ENCODE measurements around the gene DSTN. TPM values are rescaled to one million over a fixed set of nuclear protein-coding genes. Genes with fewer than 3 reads are reported as not detected.

DSTN gene
- total RNA-seq, 4 donors from 2014 or later, result 242 to 616 (median 360) TPM

- no peak for TF ChIP-seq POLR2A (IDR thresholded peaks at IDR 0.05)
- no peak for TF ChIP-seq CTCF (IDR thresholded peaks at IDR 0.05)
- no peak for DNase-seq
- intact Hi-C loops (cut with DNase I), result loop anchor here (5.0 to 10.0 kb wide), 2 partner anchors 74 to 366 kb away; no protein-coding TSS in a partner anchor
Measured at GRCh38 chr20:17538517-17539170, 31.2 kb upstream of the DSTN start.

GRCh38 chr20:17541596-17541995 is 28.3 kb upstream of the DSTN start:
- Histone ChIP-seq H3K27ac (peak overlapping the region in 2 of 4 donors; percentile 16 to 79), H3K4me1 (peaks cover 0 to 41% (median 14%) of the 10 kb centered on the region in 3 donors), H3K27me3 (no peaks in the 10 kb centered on the region), H3K9me3 (no peaks in the 10 kb centered on the region), H3K4me3 (no peak overlapping the region), H3K36me3 (no peaks in the 10 kb centered on the region)
- DNase-seq, result no peak
- WGBS, 2 donors, result 80 to 90% methylated on average over 3 of the region's 3 CpGs
- intact Hi-C loops (cut with DNase I), result no loop called here
- no peak for TF ChIP-seq CTCF (IDR thresholded peaks at IDR 0.05)
- no peak for TF ChIP-seq POLR2A (IDR thresholded peaks at IDR 0.05)

More at GRCh38 chr20:17538517-17539170, 31.2 kb upstream of the DSTN start:
- WGBS, 2 donors, result 28 to 34% methylated on average over 7 of the region's 7 CpGs
- H3K9me3 ChIP-seq, result no peaks in the 10 kb centered on the region
- no peaks in the 10 kb centered on the region for H3K27me3 ChIP-seq
- H3K27ac ChIP-seq, result peak overlapping the region in 1 of 4 donors; percentile 14
- H3K4me3 ChIP-seq, result no peak overlapping the region
- H3K36me3 ChIP-seq, result no peaks in the 10 kb centered on the region
- H3K4me1 ChIP-seq, result peaks cover 0 to 39% (median 14%) of the 10 kb centered on the region in 3 donors

GRCh38 chr20:17541996-17542395 is 27.9 kb upstream of the DSTN start:
- TF ChIP-seq CTCF (IDR thresholded peaks at IDR 0.05), result no peak
- no peak for TF ChIP-seq POLR2A (IDR thresholded peaks at IDR 0.05)
- Histone ChIP-seq H3K4me1 (peaks cover 0 to 37% (median 14%) of the 10 kb centered on the region in 3 donors), H3K27me3 (no peaks in the 10 kb centered on the region), H3K4me3 (no peak overlapping the region), H3K27ac (peak overlapping the region in 3 of 4 donors; percentile 16 to 79 (median 72)), H3K36me3 (no peaks in the 10 kb centered on the region), H3K9me3 (no peaks in the 10 kb centered on the region)
- DNase-seq, result no peak
- intact Hi-C loops (cut with DNase I), result no loop called here
- WGBS, 2 donors, result 81% methylated on average over 5 of the region's 5 CpGs

GRCh38 chr20:17542481-17542880 is 27.4 kb upstream of the DSTN start:
- H3K4me1 ChIP-seq, result peaks cover 0 to 34% (median 14%) of the 10 kb centered on the region in 3 donors
- no peaks in the 10 kb centered on the region for H3K36me3 ChIP-seq
- intact Hi-C loops (cut with DNase I), result no loop called here
- TF ChIP-seq POLR2A (IDR thresholded peaks at IDR 0.05) (no peak), CTCF (IDR thresholded peaks at IDR 0.05) (no peak)
- no peak overlapping the region for H3K4me3 ChIP-seq
- no peaks in the 10 kb centered on the region for H3K9me3 ChIP-seq
- WGBS, 2 donors, result 68 to 80% methylated on average over 1 of the region's 1 CpG
- H3K27me3 ChIP-seq, result no peaks in the 10 kb centered on the region
- H3K27ac ChIP-seq, result peak overlapping the region in 3 of 4 donors; percentile 72 to 82 (median 79)
- no peak for DNase-seq

- DNase-seq, result no peak
- Histone ChIP-seq H3K4me3 (peak overlapping the region in 1 of 4 donors; percentile 7), H3K4me1 (peaks cover 0 to 30% (median 14%) of the 10 kb centered on the region in 3 donors), H3K36me3 (no peaks in the 10 kb centered on the region), H3K9me3 (no peaks in the 10 kb centered on the region), H3K27ac (peak overlapping the region; percentile 6 to 82 (median 76)), H3K27me3 (no peaks in the 10 kb centered on the region)
- intact Hi-C loops (cut with DNase I), result no loop called here
- TF ChIP-seq CTCF (IDR thresholded peaks at IDR 0.05), result no peak
- no peak for TF ChIP-seq POLR2A (IDR thresholded peaks at IDR 0.05)
- 57 to 84% methylated on average over 4 of the region's 4 CpGs for WGBS, 2 donors
Measured at GRCh38 chr20:17542993-17543412, 26.9 kb upstream of the DSTN start.

Data from esophagus squamous epithelium (tissue), 5 donors.